GM12801 (cell line): ENCODE data around the gene EXTL2.

Source experiments
- TF ChIP-seq, protein P1 (sequence below): IDR thresholded peaks from one replicate; pipeline ENCODE4 v1.5.1; 2011; ENCODE audit warnings: control low read depth; ENCODE audit not compliant: insufficient read length; ENCODE audit errors: extremely low read depth

The EXTL2 gene

DNA sequence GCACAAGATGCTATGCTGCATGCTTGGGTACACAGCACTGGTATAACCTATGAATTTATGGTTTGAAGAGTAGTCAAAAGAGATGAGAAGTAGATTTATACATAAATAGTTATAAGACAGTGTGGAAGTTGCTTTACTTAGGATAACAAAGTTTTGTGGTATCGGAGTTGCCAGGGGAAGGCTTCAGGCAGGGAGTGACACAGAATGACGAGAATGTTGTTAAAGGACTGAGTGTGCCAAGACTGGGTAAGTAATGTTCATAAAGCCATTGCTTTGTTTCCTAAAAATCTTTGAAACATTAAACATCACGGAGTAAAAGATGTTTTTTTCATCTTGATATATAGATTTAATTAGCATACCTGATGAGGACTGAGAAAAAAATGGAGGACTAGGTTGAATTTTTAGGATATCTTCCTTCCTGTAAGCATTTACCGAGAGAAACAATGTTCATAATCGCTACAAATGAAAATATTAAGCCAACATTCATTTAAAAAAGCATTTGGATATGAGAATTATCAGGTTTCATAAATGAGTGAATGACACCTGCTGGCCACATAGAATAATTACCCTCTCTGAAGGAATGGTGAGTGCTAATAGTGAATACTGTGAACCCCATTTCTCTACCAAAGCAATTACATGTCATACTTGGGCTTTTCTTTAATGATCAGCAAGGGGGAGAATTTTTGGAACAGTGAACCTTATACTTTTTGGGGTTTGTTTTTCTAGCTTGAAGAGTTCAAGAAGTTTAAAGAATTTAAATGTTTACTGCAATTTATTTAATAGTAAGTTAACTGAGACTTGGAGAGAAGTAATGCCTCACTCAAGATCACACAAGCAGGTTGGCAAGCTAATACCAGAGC lies 28.4 kb downstream of the EXTL2 start:
- TF ChIP-seq, protein P1, sequence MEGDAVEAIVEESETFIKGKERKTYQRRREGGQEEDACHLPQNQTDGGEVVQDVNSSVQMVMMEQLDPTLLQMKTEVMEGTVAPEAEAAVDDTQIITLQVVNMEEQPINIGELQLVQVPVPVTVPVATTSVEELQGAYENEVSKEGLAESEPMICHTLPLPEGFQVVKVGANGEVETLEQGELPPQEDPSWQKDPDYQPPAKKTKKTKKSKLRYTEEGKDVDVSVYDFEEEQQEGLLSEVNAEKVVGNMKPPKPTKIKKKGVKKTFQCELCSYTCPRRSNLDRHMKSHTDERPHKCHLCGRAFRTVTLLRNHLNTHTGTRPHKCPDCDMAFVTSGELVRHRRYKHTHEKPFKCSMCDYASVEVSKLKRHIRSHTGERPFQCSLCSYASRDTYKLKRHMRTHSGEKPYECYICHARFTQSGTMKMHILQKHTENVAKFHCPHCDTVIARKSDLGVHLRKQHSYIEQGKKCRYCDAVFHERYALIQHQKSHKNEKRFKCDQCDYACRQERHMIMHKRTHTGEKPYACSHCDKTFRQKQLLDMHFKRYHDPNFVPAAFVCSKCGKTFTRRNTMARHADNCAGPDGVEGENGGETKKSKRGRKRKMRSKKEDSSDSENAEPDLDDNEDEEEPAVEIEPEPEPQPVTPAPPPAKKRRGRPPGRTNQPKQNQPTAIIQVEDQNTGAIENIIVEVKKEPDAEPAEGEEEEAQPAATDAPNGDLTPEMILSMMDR = no peak

GRCh38 chr1:100862591-100862990 lies 32.1 kb downstream of the EXTL2 start:
- TF ChIP-seq, protein P1 = no peak

GRCh38 chr1:100861379-100861778 lies 33.3 kb downstream of the EXTL2 start:
- TF ChIP-seq, protein P1 = no peak

DNA sequence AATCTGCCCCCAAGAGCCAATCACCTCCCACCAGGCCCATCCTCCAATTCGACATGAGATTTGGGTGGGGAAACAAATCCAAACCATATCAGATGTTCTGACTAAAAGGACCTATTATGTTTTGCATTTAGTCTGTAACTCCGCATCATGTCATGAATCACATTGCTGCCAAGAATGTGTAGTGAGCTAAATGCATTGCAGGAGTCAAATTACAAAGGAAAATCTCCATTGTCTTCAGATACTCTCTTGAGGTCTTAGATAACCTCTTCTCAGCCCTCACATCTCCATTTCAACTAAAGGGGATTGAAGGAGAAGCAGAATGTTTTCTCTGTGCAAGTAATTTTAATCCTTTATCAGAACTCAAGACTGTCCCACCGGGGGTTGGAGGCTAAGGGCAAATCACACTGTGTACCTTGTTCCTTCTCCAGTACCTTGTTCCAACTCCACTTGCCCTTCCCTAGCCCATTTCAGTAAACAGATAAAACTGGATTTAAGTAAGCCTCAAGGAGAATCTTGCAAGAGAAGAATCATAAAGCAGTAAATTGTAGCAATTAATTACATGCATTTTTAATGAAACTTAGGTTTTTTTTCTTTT lies 34.1 kb downstream of the EXTL2 start:
- TF ChIP-seq, protein P1 = no peak

GRCh38 chr1:100852976-100853375 lies 41.7 kb downstream of the EXTL2 start:
- TF ChIP-seq, protein P1 = no peak

GRCh38 chr1:100851726-100852125 lies 42.9 kb downstream of the EXTL2 start:
- TF ChIP-seq, protein P1 = no peak

DNA sequence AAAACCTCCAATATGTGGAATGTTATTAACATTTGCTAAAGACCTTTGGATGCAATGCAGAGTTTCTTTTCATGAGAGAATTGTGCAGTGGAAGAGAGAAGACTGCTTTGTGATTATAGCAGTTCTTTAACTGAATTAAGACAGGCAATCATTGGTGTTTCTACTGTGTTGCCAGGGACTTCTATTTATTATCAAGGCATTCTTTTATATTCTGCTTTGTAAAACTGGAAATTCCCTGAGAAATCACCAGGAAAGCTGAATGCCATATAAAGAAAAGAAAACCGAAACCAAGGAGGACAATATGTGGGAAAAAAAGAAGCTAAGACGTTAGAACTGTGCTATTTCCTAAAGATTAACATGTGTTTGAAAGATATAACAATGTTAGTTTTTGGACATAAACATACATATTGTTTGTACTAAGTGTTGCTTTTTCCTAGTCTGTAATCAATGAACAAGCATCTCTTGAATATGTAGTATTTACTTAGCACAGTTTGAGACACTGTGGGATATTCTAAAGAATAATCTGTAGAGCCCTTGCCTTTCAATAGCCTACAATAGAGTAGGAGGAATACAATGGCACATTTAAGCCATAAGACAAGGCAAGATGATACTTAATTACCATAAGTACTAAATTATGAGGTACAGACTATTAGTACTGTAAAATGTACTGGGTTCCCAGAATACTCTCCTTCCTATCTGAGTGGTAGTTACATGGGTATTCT lies 47.1 kb downstream of the EXTL2 start:
- TF ChIP-seq, protein P1 = no peak
